Stimulated activated CD4-positive, alpha-beta T cell treated with anti-CD3 and anti-CD28 coated beads, TNF-alpha, amount 100 ng/mL, for 48 hours (primary cell): ENCODE data around the gene VIPR2.
"Not testable (repeated sequence)": the region's sequence is repeated elsewhere in the genome, so short reads cannot be mapped to it uniquely, and the experiment has no call there.

ENCODE experiments used
- DNase-seq, 3 donors: peaks; one replicate each; pipeline ENCODE4 v3.0.0-alpha.2; 2020; ENCODE audit warnings: low read depth in 3 of 3

VIPR2 gene, protein sequence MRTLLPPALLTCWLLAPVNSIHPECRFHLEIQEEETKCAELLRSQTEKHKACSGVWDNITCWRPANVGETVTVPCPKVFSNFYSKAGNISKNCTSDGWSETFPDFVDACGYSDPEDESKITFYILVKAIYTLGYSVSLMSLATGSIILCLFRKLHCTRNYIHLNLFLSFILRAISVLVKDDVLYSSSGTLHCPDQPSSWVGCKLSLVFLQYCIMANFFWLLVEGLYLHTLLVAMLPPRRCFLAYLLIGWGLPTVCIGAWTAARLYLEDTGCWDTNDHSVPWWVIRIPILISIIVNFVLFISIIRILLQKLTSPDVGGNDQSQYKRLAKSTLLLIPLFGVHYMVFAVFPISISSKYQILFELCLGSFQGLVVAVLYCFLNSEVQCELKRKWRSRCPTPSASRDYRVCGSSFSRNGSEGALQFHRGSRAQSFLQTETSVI

GRCh38 chr7:159144758-159145489 lies at the start of gene VIPR2:
Gene VIPR2, minus strand, starts transcription at chr7:159144867. Its CDS starts 96 bp downstream, at chr7:159144771.
- DNase-seq, result peak in 1 of 3 donors; percentile 26

DNA sequence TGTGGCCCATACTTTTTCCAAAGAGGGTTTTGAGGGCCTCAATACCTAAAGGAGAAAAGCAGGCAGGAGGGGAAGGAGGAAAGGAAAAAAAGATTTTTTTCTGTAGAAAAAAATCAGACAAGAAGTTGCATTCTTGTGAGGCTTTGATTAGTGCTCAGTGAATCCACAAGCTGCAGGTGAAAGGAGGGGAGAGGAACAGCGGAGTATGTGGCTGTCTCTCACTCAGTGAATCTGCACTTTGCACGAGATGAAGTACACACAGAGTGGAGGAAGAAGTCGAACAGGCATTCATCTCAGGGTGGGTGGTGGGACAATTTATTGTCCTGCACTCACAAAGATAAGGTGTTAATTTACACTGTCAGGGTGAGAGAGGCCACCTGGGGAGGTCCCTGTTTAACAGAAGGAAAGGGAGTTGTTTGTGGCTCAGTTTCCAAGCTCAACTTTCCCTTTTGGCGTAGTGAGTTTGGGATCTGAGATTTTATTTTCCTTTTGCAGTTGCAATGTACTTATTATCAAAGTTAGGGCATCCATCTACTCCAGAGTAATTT lies 49.0 kb upstream of the VIPR2 start:
- DNase-seq, result no peak

DNA sequence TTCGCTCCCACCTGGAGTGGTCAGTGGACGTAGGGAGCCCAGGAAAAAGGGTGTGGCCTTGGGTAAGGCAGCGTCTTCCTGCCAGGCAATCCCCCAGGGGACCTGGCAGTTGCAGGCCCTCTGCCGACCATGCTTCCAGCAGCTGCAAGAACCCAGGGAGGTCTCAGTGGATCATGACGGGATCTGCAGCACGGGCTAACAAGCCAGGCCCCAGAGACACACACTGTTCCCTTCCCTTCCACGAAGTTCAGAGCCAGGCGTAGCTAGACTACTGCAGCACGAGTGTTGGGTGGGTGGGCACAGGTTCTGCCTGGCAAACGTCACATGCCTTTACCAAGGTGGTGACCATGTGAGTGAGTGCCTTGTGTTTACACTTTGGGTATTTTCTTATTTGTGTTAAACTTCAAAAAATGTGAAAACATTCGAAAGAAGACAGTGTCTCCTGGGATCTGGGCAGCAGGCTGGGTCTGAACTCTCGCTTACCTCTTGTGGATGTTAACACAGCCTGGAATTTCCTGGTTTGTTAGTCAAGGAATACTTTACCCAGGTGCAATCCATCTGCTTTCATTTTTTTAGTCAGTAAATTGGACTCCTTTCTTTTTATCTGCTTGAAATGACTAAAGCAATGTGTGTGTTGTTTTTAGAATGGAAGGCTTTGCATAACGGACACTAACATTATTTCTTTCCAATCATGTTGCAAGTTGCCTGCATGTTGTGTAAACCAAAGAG lies 48.2 kb upstream of the VIPR2 start:
- no peak for DNase-seq

DNA sequence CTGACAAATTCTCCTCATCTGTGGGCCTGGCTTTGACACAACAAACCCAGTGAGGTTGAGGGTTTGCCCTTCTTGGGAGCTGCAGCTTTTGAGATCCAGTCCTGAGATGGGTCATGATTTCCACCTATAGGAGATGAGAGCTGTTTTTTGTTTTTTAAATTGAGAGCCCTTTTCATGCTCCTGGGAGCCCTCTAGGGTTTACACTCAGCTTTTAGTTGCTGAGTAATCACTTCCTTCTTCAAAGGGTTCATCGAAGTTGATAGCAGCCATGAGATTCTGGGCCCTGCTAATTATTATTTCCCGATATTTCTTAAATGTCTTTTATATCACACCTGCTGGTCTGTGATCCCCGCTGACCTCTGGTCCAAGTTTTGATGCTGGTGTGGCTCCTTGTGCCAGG lies 47.3 kb upstream of the VIPR2 start:
- no peak for DNase-seq

DNA sequence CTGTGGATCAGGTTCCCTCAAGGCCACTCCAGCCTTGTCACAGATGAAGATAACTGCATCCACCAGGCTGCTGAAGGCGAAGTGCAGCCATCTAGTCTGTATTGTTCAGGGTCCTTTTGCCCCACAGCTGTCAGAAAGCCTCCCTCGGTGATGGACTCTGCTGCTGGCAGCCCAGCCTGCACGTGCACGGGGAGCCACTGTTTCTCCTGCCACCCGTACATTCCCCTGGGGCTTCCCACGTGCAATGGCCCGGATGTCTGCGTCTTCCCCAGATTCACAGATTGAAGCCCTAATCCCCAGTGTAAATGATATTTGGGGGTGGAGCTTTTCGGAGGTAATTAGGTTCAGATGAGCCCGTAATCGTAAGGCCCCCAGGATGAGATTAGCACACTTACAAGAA lies 46.6 kb upstream of the VIPR2 start:
- no peak for DNase-seq

DNA sequence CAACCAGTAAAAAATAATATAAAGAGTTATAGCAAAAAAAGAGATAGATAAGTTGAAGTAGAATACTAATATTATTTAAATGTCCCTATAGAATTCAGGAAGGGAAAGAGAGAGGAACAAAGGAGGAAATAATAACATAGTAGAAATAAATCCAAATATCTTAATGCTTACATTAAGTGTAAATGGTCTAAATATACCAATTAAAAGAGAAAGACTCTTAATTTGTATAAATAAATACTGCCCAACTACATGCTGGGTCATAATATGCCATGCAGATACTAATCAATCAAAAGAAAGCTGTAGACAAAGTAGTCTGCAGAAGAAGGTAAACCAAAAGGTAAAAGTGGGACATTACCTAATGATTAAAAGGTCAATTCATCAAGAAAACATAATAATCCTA lies 43.3 kb upstream of the VIPR2 start:
- DNase-seq, result no peak

GRCh38 chr7:159179241-159179640 lies 34.6 kb upstream of the VIPR2 start:
- no peak for DNase-seq

DNA sequence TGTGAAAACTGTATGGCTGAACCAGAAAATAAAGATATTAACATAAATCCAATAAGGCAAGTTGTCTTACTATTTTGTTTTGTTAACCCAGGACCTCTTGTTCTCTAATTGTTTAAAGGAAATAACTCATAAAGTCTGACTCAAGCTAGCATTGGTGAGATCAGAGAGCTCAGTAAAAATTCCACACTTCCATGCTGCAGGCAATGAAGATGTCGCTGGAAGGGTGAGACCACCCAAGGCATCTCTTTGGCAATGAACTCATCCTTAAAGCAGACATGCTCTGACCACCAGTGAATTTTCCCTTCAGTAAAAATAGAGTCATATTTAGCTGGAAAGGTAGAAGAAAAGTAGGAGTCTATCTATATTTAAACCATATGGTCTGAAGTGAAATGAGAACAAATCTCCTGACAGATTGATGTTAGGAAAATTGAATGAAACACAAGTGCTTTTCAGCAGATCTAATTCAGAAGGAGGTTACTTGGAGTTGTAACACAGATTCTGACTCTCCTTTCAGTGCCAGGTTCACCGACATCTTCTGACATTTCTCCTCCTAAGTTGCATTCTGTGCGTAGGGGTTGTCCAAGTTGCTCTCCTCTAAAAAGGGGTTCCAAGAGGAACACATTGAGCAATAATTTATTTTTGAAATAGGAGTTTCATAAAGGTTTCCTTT lies 32.8 kb upstream of the VIPR2 start:
- DNase-seq, result no peak

DNA sequence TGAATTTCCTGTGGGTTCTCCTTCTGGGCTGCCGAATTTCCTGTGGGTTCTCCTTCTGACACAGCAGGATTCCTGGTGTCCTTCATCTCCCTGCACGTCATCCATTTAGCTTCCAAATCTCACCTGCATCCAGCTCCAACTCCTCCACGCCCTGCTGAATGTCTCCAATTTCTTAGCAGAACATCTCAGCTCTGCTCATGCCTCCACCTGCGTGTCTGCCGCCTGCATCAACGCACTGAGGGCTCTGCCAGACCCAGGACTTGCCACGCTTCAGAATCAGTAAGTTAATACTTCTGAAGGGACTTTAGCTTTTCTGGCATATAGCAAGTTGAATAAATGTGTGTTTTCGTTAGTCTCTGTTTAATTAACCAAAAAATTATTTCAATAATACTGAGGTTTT lies 31.1 kb upstream of the VIPR2 start:
- no peak for DNase-seq

DNA sequence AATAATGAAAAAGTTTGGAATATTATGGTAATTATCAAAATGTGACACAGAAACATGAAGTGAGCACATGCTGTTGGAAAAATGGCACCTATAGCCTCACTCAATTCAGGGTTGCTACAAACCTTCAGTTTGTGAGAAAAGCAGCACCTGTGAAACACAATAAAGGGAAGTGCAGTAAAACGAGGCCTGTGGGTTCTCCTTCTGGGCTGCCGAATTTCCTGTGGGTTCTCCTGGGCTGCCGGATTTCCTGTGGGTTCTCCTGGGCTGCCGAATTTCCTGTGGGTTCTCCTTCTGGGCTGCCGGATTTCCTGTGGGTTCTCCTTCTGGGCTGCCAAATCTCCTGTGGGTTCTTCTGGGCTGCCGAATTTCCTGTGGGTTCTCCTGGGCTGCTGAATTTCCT lies 30.4 kb upstream of the VIPR2 start:
- not testable (repeated sequence) for DNase-seq

DNA sequence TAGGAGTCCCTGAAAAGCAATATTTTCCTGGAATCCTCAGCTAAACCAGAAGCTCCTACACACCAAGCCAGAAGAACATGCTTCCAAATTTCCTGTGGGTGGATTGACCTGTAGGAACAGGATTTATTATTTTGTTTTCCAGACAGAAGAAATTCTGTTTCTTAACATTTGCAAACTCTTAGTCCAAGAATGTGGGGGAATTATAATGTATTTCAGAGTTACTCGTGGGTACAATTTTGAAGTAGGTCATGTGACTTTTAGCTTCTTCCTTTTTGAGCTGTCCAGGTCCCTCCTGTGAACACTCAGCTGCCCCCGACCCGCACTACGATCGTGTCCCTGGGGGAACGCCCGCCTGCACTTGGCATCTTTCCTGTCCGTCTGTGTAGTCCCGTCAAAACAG lies 27.7 kb upstream of the VIPR2 start:
- DNase-seq, result no peak

GRCh38 chr7:159169391-159169790 lies 24.7 kb upstream of the VIPR2 start:
- DNase-seq, result no peak

- DNase-seq, result no peak
Observed at GRCh38 chr7:159167139-159167538, 22.5 kb upstream of the VIPR2 start.

DNA sequence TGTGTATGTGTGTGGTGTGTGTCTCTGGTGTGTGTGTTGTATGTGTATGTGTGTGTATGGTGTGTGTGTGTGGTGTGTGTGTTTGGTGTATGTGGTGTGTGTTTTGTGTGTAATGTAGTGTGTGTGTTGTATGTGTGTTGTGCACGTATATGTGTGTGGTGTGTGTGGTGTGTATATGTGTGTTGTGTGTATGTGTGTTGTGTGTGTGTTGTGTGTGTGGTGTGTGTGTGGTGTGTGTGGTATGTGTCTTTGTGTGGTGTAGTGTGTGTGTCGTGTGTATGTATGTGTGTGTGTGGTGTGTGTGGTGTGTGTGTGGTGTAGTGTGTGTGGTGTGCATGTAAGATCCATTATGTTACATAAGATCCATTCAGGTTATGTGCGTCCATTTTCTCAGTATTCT lies 21.9 kb upstream of the VIPR2 start:
- no peak for DNase-seq

- no peak for DNase-seq
Observed at GRCh38 chr7:159165352-159165751, 20.7 kb upstream of the VIPR2 start.

- not testable (repeated sequence) for DNase-seq
Observed at GRCh38 chr7:159163703-159164301, 19.1 kb upstream of the VIPR2 start.

DNA sequence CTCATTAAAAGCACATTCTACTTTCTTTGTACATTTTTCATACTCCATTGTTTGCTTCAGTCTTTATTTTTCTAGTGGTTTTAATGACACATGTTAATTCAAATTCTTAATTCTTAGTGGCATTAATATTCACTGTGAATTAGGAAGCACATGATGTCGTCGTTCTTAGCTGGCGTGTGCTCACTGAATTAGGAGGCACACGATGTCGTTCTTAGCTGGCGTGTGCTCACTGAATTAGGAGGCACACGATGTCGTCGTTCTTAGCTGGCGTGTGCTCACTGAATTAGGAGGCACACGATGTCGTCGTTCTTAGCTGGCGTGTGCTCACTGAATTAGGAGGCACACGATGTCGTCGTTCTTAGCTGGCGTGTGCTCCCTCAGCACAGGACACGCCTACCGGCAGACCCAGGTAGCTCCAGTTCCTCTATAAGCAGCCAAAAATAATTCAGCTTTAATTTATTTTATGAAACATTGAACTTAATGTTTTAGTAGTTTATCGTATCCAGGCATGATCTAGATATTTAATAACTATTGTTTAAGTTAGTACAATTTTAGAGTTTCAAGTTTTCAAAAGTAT lies 17.5 kb upstream of the VIPR2 start:
- not testable (repeated sequence) for DNase-seq

- no peak for DNase-seq
Observed at GRCh38 chr7:159160450-159160849, 15.8 kb upstream of the VIPR2 start.

GRCh38 chr7:159159731-159160130 lies 15.1 kb upstream of the VIPR2 start:
- no peak for DNase-seq

- DNase-seq, result no peak
Observed at GRCh38 chr7:159158888-159159405, 14.3 kb upstream of the VIPR2 start.
